HG03064 (cell line): ENCODE results near the gene UGT1A6.

Experiments used
- ATAC-seq: cut with Tn5 transposase; IDR thresholded peaks from one replicate; pipeline ENCODE4 v1.9.1; 2021; ENCODE audit warnings: low read depth; ENCODE audit not compliant: unreplicated experiment

The UGT1A6 gene

DNA sequence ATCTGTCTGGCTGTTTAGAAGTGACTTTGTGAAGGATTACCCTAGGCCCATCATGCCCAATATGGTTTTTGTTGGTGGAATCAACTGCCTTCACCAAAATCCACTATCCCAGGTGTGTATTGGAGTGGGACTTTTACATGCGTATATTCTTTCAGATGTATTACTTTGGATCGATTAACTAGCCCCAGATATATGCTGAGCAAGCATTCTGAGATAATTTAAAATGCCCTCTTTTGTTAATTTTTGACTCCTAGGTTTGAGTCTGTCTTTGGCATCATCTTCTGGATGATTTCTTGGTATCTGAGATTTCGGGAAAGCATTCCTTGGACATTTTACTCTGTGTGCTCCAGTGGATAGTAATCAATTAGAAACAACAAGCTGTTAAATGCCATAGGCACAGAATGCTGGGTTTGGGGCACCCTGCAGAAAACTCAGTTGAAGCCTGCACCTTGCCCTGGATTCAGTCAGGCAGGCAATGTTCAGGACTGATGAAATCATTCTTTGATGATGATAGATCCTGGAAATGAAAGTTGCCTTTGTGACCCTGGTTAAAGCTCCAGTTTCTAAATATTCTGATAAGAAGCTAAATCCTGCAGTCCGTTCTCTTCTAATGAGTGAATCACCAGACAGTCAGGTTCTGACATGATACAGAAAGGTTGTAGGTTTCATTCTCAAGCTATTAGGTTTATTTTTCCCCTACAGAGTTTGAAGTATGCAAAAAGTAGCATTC, 68.5 kb downstream of the UGT1A6 start:
- no peak for ATAC-seq

GRCh38 chr2:233764264-233764663, 71.6 kb downstream of the UGT1A6 start:
- ATAC-seq = no peak

DNA sequence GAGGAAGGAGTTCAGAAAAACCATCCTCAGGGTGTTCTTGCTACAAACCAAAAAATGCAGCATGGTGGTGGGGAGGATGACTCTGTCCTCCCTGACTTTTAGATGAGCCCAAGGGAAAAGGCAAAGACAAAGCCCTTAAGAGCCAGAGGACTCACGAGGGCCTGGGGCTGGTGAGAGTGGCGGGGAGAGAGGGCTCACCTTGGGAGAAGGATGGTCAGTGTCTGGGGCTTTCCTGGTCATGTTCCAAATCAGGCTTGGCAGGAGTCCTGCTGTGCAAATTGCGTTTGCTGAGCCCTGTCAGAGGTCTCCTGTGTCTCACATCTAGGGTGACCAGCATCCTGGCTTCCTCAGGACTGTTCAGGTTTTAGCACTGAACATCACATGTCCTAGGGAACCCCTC, 72.1 kb downstream of the UGT1A6 start:
- ATAC-seq = no peak

GRCh38 chr2:233766416-233766815, 73.7 kb downstream of the UGT1A6 start:
- ATAC-seq = no peak

GRCh38 chr2:233768076-233768475, 75.4 kb downstream of the UGT1A6 start:
- ATAC-seq = no peak

DNA sequence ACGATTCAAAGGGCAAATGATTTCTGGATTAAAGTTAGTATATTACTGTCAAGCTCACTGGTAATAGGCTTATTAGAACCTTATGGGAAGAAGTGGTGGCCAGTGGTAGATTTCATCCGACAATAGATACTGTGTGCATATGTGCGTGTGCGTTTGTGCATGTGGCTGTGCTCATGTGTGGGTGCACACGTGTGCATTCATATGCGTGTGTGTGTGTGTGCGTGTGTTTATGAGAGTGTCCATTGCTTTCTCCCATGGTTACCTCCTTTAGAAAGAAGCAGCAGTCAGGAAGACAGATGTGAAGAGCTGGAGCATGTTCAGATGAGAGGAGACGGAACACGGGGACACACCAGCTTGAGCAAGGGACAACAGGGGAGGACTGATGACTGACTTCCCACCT, 76.6 kb downstream of the UGT1A6 start:
- ATAC-seq = no peak

DNA sequence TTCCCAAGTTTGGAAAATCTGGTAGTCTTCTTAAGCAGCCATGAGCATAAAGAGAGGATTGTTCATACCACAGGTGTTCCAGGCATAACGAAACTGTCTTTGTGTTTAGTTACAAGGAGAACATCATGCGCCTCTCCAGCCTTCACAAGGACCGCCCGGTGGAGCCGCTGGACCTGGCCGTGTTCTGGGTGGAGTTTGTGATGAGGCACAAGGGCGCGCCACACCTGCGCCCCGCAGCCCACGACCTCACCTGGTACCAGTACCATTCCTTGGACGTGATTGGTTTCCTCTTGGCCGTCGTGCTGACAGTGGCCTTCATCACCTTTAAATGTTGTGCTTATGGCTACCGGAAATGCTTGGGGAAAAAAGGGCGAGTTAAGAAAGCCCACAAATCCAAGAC, 79.5 kb downstream of the UGT1A6 start:
- no peak for ATAC-seq

GRCh38 chr2:233772583-233772982, 79.9 kb downstream of the UGT1A6 start:
- no peak for ATAC-seq

- ATAC-seq = no peak
Observed at GRCh38 chr2:233773854-233774253, 81.2 kb downstream of the UGT1A6 start.

DNA sequence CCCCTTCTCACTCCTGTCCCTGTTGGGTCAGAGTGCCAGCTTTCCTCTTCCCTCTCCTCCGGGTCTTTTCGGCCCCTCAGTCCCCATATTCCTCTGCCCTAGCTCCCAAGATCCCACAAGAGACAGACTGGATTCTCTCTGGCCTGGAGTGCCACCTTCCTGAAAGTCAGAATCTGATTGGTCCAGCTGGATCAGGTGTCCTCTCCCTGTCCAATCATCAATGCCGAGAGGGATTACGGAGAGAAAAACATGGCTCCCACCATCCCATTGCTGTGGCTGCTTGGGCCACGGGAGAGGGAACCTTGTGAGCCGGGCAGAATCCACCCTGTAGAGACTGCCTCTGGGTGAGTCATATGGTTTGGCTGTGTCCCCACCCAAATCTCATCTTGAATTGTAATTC, 82.7 kb downstream of the UGT1A6 start:
- ATAC-seq = no peak

DNA sequence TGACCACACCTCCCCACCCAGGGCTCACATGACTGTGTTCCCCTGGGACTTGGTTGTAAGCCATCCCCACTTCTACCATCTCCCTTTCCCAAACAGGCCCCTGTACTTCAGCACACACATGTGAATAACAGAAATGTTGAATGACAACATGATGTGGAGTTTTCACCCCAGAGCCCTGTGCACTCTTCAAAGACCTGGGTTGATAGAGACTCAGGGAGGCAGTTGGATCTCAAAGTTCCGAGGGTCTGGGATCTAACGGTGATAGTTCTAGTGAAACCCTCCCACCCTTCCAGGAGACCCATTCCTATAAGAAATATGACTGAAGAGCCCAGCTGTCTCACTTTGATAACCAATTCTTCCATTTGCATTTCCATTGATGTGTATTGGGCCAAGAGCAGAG, 85.3 kb downstream of the UGT1A6 start, which contains the start of gene MROH2A:
Gene MROH2A, plus strand, starts transcription at position 301 of the 400 bp plus-strand sequence. CDS start 1,029 bp downstream, outside the sequence.
- no peak for ATAC-seq

DNA sequence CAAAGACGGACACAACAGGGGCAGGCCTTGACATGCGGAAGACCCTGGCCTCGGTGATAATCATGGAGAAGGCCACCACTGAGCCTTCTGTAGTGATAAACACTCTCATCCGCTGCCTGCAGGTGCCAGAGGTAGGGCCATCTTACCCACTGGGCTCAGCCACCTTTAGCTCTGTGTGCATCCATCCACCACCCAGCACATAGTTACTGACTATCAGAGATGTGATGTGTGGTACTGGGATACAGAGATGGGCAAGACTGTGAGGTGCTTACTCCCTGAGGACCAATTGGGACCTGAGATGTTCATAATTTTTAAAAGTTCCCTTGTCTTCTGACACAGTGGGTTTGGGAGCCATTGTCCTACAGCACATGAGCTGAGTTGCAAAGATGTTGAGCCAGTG, 87.0 kb downstream of the UGT1A6 start:
- ATAC-seq = no peak

GRCh38 chr2:233780771-233781170, 88.1 kb downstream of the UGT1A6 start:
- ATAC-seq = no peak

- no peak for ATAC-seq
Observed at GRCh38 chr2:233789554-233789953, 96.9 kb downstream of the UGT1A6 start.

- no peak for ATAC-seq
Observed at GRCh38 chr2:233791151-233791882, 98.6 kb downstream of the UGT1A6 start.

DNA sequence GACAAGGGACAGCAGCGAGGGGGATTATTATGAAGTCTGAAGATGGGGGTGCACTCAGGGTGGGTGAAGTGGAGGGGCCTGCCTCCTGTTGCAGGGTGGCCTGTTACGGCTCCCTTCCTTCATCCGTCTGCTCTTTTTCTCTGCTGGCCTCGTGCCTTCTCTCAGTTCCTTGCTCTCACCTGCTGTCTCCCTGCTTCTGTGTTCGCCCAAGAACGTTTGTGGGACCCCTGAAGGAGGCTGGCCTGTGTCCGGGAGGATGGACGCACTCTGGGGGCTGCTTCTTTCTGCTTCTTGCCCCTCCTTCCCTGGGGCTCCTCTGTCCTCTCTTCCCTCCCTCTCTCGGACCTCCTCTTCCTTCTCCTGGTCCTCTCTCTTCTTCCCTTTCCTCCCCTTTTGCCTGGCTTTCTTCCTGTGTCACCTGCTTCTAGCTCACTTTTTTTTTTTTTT, 99.2 kb downstream of the UGT1A6 start:
- no peak for ATAC-seq

- no peak for ATAC-seq
Observed at GRCh38 chr2:233792720-233793119, 100.0 kb downstream of the UGT1A6 start.

GRCh38 chr2:233793465-233794127, 100.9 kb downstream of the UGT1A6 start:
- no peak for ATAC-seq

DNA sequence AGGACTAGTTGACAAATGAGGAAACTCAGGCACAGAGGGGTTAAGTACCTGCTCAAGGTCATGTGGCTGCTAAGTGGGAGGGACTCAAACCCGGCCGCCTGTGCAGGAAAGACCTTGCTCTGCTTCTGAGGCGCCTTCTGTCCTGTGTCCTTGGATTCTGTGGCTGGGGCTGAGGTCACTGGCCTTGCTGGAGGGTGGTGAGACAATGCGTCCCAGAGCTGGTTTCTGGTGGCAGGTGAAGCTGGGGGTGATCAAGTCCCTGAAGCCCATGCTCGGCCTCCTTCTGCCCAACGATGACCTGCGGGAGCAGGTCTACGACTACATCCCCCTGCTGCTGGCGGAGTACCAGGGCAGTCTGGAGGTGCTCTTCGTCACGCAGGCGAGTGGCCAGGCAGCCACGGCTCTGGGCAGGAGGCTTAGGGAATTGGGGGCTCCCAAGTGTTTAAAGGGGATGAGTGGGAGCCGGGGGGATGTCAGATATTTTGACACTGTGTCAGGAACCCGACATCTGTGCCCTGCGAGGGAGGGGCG, 101.5 kb downstream of the UGT1A6 start:
- no peak for ATAC-seq

GRCh38 chr2:233795735-233796171, 103.1 kb downstream of the UGT1A6 start:
- no peak for ATAC-seq

- ATAC-seq = no peak
Observed at GRCh38 chr2:233796254-233796653, 103.6 kb downstream of the UGT1A6 start.
